DOHH2 (cell line): ENCODE results near the gene GTSE1.

Experiments used
- CTCF ChIP-seq: fragments of 200-600 bp; sonication (generic); IDR thresholded peaks from one replicate; pipeline ENCODE4 v1.5.1; 2014; ENCODE audit warnings: antibody characterized with exemption, mild to moderate bottlenecking, low read depth, low read length; ENCODE audit not compliant: poor library complexity, severe bottlenecking
- EZH2phosphoT487 ChIP-seq: fragments of 200-600 bp; sonication (generic); IDR thresholded peaks from 2 replicates; pipeline ENCODE4 v1.6.1; 2017; ENCODE audit warnings: borderline replicate concordance, mild to moderate bottlenecking, antibody characterized with exemption, low read length, moderate library complexity, mixed read lengths

- no peak for TF ChIP-seq CTCF
- TF ChIP-seq EZH2phosphoT487: no peak
Measured at GRCh38 chr22:46260038-46260437, 36.6 kb upstream of the GTSE1 start.
